ENCODE data around the gene RPL15.
"Not testable (repeated sequence)": the region's sequence is repeated elsewhere in the genome, so short reads cannot be mapped to it uniquely, and the experiment has no call there.

Gene RPL15

DNA sequence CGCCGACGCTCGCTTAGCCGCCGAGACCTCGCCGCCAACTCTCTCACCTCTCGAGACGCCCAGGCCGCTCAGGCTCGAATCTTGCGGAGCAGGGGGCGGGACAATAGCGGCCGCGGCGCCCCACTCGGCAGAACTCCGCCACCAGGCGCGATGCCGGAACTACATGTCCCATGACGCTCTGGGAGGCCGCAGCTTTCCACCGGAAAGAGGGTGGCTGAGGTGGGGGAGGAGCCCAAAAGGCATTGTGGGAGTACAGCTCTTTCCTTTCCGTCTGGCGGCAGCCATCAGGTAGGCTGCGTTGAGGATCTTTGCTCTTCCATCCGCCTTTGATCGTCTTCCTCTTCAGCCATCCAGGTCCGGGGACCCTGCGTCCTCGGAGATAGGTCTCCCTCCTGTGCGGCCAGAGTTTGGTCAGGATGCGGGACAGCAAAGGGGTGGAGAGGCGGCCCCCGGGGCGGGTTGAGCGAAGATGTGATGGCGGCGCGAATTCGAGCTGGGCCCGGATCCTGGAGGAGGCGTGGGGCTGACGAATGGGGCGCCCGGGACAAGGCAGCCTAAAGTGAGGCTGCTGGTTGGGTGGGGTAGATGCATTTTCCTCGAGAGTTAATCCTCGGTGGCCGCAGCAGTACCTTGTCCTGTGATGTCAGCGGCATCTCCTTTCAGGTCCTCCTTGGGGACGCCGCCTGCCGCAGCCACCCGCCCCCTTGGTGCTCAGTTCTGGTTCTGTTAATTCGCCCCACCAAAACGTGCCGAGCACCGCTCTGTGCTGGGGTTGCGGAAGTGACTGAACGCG is at the start of gene RPL15, which contains the start of gene NKIRAS1:
Gene RPL15 (plus strand): TSS at position 247 of the 793 bp plus-strand sequence. CDS start 728 bp downstream, outside the sequence.
Gene NKIRAS1 (minus strand): TSS at position 105 of the 793 bp plus-strand sequence. CDS start 6,086 bp downstream, outside the sequence.
- DNase-seq: peak; percentile 97

DNA sequence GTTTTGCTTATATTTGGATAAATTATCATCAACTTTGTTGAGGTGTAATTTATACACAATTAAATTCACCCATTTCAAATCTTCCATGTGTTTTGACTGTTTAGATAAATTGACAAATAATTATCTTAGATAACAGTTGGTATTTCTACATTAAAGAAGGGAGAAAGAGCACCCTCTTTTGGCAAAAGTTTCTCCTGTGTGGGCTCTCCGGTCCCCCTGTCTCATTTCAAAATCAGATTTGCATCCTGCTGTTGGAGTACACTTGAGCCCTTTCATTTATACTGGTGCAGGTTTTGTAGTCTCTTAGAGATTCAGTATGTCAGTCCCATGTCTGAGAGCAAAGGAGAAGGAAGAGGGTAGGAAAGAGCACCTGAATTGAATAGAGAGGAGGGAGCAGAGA is 49.5 kb upstream of the RPL15 start:
- no peak for DNase-seq

- peak; percentile 6 for DNase-seq
Observed at GRCh38 chr3:23867838-23868237, 49.1 kb upstream of the RPL15 start.

DNA sequence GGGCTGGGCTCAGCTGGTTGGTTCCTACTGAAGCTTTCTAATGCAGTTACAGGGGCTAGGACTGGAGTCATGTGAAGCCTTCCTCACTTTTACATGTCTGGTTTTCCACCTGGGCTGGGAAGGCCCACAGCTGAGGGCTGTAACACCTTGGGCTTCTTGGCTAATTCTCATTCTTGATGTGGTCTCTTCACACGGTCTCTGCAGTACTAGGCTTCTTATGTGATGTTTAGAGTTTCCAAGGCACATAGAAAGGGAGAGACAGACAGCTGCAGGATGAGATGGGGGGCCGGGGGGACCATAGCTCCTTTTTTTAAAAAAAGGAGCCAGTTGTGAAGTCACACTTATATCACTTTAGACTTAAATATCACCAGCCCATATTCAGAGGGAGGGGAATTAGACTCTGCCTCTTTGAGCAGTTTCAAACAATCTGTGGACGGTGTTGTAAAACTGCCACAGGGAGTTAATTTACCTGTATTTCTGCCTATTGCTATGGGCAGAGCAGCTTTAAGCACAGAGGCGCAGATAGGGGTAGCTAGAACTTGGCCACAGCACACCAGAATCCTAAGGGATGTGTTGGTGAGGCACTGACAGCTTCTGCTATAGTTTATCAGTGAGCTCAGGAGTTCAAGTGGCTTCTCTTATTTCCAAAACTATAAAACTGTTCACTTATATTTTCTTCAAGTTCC is 46.8 kb upstream of the RPL15 start:
- no peak for DNase-seq

DNA sequence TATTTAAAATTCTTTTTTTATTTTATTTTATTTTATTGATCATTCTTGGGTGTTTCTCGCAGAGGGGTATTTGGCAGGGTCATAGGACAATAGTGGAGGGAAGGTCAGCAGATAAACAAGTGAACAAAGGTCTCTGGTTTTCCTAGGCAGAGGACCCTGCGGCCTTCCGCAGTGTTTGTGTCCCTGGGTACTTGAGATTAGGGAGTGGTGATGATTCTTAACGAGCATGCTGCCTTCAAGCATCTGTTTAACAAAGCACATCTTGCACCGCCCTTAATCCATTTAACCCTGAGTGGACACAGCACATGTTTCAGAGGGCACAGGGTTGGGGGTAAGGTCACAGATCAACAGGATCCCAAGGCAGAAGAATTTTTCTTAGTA is 46.3 kb upstream of the RPL15 start:
- not testable (repeated sequence) for DNase-seq

DNA sequence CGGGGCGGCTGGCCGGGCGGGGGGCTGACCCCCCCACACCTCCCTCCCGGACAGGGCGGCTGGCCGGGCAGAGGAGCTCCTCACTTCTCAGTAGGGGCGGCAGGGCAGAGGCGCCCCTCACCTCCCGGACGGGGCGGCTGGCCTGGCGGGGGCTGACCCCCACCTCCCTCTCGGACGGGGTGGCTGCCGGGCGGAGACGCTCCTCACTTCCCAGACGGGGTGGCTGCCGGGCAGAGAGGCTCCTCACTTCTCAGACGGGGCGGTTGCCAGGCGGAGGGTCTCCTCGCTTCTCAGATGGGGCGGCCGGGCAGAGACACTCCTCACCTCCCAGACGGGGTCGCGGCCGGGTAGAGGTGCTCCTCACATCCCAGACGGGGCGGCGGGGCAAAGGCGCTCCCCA is 45.6 kb upstream of the RPL15 start:
- not testable (repeated sequence) for DNase-seq

GRCh38 chr3:23872330-23872729 is 44.6 kb upstream of the RPL15 start:
- no peak for DNase-seq

DNA sequence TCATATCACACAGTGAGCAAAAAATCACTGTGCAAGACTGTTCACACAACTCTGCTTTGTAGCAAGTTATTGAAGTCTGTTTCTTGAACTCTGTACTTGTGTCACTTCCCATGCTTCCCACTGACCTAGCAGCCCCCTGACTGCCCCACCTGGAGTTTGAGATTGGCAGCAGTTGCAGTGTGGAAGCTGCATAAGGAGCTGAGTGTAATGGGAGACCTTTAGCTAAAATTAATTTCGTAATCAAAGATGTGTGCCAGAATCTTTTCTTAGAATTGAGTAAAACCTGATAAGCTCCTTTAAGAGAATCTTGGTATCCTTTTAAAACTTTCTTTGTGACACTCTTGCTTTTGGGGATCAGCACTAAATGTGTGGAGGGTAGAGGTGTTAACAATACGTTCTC is 43.0 kb upstream of the RPL15 start:
- DNase-seq: peak; percentile 35

- peak; percentile 84 for DNase-seq
Observed at GRCh38 chr3:23874359-23875112, 42.4 kb upstream of the RPL15 start.

DNA sequence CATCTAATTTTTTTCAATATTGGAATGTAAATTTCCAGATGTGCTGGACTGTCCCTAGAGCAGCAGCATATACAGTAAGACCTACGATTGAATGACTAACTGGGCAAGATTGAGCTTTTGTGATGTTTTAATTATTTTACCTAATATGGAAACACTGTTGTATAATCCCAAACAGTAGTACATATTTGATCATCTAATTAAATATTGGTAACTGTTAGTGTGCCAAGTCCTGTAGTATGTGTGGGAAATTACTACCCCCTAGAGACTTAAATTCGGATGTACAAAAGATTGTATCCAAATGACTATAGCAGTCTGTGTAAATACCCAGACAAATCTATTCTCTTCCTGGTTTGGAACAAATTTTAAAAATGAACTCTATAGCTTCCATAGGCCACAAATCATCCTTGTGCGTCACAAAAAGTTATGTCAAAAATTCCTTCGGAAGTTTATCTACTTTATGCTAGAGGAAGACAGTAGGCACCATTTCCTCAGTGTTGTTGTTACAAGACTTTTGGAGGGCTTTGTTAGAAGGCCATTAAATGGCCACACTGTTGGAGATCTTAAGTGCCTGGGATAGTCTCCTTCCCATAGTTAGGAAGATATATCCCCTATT is 41.7 kb upstream of the RPL15 start:
- DNase-seq: peak; percentile 77

- DNase-seq: no peak
Observed at GRCh38 chr3:23876923-23877322, 40.0 kb upstream of the RPL15 start.

DNA sequence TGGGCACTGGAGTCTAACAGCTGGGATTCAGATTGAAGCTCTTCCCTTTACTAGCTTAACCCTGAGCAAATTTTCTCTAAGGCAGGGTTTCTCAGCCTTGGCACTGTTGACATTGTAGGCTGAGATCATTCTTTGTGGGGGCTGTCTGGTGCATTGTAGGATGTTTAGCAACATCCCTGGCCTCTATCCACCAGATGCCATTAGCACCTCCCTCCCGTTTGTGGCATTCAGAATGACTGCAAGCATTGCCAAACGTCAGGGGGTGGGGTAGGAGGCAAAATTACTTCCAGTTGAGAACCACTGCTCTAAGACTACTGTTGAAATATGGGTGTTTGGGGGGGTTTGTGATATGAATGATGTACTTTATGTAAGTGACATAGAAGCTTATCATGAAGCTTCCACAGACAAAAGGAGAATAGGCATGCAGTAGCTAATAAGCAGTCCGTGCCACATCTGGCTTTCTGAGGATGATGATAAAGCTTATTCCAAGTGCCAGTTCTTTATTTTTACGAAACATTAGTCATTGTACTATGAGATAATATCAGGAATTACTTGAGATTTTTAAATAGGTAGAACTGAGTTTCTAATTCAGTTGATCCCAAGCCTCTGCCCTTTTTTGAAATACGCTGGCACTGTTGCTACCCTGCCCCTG is 39.5 kb upstream of the RPL15 start:
- DNase-seq: peak; percentile 91

DNA sequence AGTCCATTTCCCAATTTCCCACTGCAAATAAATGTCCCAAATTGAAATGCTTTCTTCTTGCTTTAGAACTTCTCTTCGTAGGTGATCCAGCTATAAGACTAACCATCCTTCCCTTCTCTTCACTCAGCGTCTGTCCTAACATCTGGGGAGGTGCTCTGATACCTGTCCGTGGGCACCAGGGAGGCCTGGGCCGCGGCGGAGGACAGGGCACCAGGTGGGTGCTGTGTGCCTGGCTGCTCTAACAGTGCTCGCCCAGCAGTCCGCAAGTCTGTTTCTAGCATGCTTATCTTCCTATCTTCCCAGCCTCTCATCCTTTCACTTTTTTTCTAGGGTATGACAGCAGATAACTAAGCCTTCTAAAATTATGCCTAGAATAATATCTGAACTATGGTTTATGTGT is 37.4 kb upstream of the RPL15 start:
- no peak for DNase-seq

- DNase-seq: no peak
Observed at GRCh38 chr3:23880703-23881339, 36.1 kb upstream of the RPL15 start.

DNA sequence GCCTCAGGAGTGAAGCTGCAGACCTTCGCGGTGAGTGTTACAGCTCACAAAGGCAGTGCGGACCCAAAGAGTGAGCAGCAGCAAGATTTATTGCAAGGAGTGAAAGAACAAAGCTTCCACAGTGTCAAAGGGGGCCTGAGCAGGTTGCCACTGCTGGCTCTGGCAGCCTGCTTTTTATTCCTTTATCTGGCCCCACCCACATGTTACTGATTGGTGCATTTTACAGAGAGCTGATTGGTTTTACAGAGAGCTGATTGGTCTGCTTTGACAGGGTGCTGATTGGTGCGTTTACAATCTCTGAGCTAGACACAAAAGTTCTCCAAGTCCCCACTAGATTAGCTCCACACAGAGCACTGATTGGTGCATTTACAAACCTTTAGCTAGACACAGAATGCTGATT is 34.9 kb upstream of the RPL15 start:
- not testable (repeated sequence) for DNase-seq

DNA sequence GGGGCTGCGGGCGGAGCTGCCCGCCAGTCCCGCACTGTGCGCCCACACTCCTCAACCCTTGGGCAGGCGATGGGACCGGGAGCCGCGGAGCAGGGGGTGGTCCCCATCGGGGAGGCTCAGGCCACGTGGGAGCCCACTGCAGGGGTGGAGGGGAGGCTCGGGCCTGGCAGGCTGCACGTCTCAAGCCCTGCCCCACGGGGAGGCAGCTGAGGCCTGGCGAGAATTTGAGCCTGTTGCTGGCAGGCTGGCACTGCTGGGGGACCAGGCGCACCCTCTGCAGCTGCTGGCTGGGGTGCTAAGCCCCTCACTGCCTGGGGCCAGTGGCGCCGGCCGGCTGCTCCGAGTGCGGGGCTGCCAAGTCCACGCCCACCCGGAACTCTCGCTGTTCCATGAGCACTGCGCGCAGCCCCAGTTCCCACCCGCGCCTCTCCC is 34.4 kb upstream of the RPL15 start:
- DNase-seq: no peak

DNA sequence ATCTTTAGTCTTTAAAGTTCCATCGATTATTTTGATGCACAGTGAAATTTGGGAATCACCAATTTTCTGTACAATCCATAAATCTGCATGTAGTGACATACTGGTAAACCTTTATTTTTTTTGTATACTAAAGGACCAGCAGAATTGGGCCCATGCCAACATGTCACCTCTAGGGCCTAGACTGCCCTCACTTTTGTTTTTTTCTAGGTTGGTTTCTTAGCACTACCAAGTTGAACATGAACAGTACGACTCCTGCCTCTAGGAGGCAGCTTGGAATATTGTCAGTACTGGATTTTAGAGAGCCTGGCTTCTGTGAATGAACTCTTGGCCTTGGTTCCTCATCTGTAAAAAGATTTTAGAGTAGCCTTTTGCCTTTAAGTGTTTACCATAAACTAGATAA is 32.5 kb upstream of the RPL15 start:
- no peak for DNase-seq

- DNase-seq: no peak
Observed at GRCh38 chr3:23885210-23885609, 31.7 kb upstream of the RPL15 start.

DNA sequence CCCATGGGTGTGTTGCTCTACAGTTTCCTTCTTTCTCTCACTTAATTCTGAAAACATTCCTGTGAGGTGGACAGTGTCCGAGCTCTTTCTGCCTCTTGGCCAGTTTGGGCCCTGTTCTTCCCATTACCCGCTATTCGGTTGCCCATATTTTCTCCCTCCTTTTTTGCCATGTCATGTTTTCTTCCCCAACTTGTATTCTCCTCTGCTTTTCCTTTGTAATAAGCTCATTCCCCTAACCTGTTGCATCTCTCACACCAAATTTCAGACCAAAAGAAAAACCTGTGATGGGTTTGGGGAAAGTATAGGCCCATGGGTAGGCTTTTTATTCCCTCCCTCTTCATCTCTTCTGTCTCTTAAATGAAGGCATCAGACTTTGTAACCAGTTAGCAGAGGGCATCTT is 30.6 kb upstream of the RPL15 start:
- no peak for DNase-seq

DNA sequence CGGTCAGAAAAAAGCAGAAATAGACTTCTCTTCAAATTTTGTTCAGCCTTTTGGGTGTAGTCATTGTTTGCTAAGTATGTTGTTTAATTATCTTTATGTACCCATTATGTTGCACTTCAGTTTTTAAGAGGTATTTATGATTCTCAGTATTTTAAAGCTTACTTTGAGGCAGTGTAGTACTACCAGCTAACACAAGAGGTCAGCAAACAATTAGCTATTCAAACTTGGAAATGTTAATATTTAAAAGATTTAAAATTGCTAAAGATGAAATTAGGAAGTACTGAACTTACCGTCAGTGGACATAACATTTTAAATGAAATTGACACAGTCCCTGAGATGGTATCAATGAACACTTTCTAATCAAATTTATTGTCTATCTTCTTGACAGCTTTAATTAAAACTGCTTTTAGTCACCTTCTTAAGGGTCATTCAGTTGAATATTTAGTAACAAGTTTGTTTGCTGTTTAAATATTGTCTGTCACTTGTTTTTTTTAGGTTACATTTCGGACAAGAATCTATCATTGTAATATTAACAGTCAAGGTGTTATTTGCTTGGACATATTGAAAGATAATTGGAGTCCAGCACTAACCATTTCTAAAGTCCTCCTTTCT is 28.2 kb upstream of the RPL15 start:
- DNase-seq: peak; percentile 31

GRCh38 chr3:23889386-23889785 is 27.5 kb upstream of the RPL15 start:
- no peak for DNase-seq

DNA sequence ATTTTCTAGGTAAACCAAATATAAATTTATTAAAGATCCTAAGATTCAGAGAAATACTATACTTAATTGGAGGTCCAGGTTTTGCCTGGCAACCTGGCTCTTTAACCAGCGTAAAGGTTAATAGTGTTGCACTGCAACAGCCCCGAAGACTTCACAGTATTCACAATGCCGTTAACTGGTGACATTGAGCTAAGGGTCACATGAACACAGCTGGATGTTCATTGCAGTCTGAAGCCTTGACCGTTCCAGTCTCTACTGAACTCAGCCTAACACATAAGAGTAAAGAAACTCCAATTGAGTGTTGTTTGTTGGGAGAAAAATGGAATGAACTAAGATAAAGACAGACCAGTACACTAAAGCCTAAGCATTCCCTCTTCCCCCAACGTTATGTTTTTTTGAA is 27.0 kb upstream of the RPL15 start:
- no peak for DNase-seq

Data from fibroblast of skin of right quadriceps (primary cell).